ENCODE data around the gene RSAD2. TPM values are rescaled to one million over a fixed set of nuclear protein-coding genes. Genes with fewer than 3 reads are reported as not detected.
"Not testable (repeated sequence)": the region's sequence is repeated elsewhere in the genome, so short reads cannot be mapped to it uniquely, and the experiment has no call there.

The RSAD2 gene
- total and polyA plus RNA-seq, 12 donors = 1.6 to 16.1 (median 5.4) TPM

DNA sequence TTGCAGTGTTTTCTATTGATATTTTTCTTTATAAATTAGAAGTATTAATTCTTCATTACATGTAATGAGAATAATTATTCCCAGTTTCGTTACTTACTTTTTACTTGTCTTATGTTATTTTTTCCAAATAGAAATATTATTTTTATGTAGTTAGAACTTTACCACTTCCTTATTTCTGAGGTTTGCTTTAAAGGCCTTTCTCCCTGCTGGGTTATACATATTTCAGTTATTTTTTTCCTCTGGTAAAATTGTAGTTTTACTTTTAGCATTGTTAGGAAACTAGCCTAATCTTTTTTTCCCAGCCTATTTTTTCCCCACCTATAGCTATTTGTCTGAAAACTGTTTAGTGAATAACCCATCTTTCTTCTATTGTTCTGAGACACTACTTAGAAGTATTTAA, 56.8 kb downstream of the RSAD2 start:
- H3K4me1 ChIP-seq = peaks cover 0 to 48% (median 33%) of the 10 kb centered on the region in 9 donors
- no peak for DNase-seq
- H3K9me3 ChIP-seq = peaks cover 0 to 6% (median 0%) of the 10 kb centered on the region in 11 donors
- ATAC-seq = no peak
- no peaks in the 10 kb centered on the region for H3K36me3 ChIP-seq
- no peak overlapping the region for H3K27ac ChIP-seq
- H3K4me3 ChIP-seq = no peak overlapping the region
- TF ChIP-seq, protein P1, sequence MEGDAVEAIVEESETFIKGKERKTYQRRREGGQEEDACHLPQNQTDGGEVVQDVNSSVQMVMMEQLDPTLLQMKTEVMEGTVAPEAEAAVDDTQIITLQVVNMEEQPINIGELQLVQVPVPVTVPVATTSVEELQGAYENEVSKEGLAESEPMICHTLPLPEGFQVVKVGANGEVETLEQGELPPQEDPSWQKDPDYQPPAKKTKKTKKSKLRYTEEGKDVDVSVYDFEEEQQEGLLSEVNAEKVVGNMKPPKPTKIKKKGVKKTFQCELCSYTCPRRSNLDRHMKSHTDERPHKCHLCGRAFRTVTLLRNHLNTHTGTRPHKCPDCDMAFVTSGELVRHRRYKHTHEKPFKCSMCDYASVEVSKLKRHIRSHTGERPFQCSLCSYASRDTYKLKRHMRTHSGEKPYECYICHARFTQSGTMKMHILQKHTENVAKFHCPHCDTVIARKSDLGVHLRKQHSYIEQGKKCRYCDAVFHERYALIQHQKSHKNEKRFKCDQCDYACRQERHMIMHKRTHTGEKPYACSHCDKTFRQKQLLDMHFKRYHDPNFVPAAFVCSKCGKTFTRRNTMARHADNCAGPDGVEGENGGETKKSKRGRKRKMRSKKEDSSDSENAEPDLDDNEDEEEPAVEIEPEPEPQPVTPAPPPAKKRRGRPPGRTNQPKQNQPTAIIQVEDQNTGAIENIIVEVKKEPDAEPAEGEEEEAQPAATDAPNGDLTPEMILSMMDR (IDR thresholded peaks at IDR 0.05) = no peak
- intact Hi-C loops (cut with DNase I) = no loop called here
- WGBS, 2 donors = 87 to 94% methylated on average over 1 of the region's 1 CpG
- no peaks in the 10 kb centered on the region for H3K27me3 ChIP-seq

DNA sequence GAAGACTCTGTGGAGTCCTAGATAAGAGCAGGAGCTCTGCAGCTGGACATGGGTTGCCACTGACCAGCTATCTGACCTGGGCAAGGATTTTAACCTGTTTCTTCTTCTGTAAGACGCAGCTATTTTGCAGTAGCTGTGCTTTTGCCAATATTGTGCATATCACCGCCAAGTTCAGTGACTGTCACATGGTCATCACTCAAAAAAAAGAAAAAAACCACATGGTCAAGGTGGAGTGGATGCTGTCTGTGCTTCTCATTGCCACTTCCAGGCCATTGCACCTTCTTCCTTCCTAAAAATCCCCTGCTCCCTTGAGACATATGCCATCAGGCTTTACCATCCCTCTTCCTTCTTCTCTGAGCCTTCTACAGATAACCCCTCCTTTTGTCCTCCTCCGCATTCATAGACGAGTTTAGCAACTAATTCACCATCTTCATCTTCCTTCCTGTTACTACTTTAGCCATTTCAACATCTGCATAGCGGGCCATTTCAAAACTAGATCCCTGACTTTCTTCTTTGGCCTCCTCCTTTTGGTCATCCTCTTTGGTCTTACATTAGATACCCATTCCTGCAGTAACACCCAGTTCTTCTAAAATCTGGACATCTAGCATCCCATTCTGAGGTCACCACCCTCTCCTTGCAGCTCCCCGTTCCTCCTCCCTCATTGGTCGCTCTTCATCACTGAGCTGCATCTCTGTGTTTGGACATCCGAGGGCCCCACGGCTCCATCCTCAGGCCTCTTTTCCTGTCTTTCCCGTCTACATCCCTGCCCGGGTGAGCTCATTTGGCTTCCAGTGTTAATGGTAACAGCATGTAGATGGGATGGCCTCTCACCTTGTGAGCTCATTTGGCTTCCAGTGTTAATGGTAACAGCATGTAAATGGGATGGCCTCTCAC, 57.4 kb downstream of the RSAD2 start:
- intact Hi-C loops (cut with DNase I) = no loop called here
- Histone ChIP-seq H3K4me3 (no peak overlapping the region), H3K4me1 (peaks cover 0 to 42% (median 29%) of the 10 kb centered on the region in 9 donors), H3K27ac (no peak overlapping the region), H3K27me3 (no peaks in the 10 kb centered on the region), H3K9me3 (peaks cover 0 to 6% (median 0%) of the 10 kb centered on the region in 11 donors), H3K36me3 (no peaks in the 10 kb centered on the region)
- DNase-seq (no peak), ATAC-seq (no peak)
- WGBS, 2 donors = 78 to 83% methylated on average over 11 of the region's 11 CpGs
- TF ChIP-seq, protein P1 (IDR thresholded peaks at IDR 0.05) = no peak

DNA sequence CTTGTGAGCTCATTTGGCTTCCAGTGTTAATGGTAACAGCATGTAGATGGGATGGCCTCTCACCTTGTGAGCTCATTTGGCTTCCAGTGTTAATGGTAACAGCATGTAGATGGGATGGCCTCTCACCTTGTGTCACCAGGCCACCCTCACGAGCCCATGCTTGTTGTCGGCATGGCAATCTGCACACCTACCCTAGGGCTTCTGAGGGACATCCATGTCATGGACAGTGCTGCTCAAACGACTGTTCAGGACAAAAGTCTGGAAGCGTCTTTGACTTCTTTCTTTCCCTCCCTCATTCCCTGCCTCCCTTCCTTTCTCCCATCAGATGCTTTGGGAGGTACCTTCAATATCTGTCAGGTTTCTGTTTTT, 58.1 kb downstream of the RSAD2 start:
- intact Hi-C loops (cut with DNase I); H3K27ac ChIP-seq: not testable (repeated sequence)
- ATAC-seq = peak in 1 of 8 donors; percentile 34

DNA sequence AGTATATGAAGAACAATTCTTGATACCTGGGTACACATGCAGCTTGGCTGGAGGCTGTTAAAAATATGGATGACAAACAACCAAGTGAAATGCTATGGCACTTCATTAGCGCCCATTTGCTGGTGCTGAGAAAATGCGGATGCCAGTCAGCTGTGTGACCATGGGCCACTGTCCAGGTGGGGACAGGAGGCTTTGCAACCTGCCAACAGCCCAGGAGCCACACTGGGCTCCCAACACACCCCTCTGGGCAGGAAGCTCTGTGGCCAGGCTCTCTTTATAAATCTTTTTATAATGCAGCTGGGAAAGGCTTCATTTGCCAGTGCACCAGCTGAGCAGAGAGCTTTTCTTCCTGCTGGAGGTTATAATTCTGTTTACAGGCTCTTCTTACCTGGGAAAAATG, 59.6 kb downstream of the RSAD2 start:
- DNase-seq (no peak), ATAC-seq (no peak)
- Histone ChIP-seq H3K27ac (no peak overlapping the region), H3K27me3 (no peaks in the 10 kb centered on the region), H3K36me3 (peaks cover 0 to 17% (median 5%) of the 10 kb centered on the region in 9 donors), H3K9me3 (peaks cover 0 to 5% (median 0%) of the 10 kb centered on the region in 11 donors), H3K4me1 (peaks cover 0 to 31% (median 19%) of the 10 kb centered on the region in 9 donors), H3K4me3 (no peak overlapping the region)
- intact Hi-C loops (cut with DNase I) = no loop called here
- TF ChIP-seq, protein P1 (IDR thresholded peaks at IDR 0.05) = no peak
- 84 to 92% methylated on average over 2 of the region's 2 CpGs for WGBS, 2 donors

More for the DNA sequence above, 58.1 kb downstream of the RSAD2 start:
- not testable (repeated sequence) for H3K36me3 ChIP-seq, H3K9me3 ChIP-seq, H3K27me3 ChIP-seq, H3K4me3 ChIP-seq, DNase-seq
- 92 to 93% methylated on average over 4 of the region's 4 CpGs for WGBS, 2 donors
- H3K4me1 ChIP-seq = peaks cover 0 to 39% (median 24%) of the 10 kb centered on the region in 9 donors

DNA sequence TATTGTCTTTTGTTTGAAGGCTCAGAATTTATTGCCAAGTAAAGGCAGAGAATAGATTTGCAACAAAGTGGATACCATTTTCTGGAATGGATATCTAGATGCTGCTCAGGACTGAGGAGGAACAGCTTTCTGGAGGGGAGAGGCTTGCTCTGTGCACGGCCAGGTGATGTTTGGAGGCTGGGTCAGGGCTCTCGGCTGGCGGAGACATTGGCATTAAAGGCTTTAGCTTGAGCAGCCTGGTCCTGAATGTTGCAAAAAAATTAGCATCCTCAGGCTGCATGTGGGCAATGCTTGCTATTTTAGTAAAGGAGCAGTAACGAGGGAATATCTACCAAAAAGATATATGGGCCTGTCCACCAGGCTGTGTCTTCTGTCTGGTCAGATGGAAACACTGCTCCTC, 60.0 kb downstream of the RSAD2 start:
- TF ChIP-seq, protein P1 (IDR thresholded peaks at IDR 0.05) = no peak
- no peak for DNase-seq
- intact Hi-C loops (cut with DNase I) = no loop called here

More for the DNA sequence above, 60.0 kb downstream of the RSAD2 start:
- Histone ChIP-seq H3K4me1 (peaks cover 0 to 26% (median 17%) of the 10 kb centered on the region in 9 donors), H3K36me3 (peaks cover 0 to 21% (median 5%) of the 10 kb centered on the region in 9 donors), H3K9me3 (peaks cover 0 to 5% (median 0%) of the 10 kb centered on the region in 11 donors), H3K27ac (no peak overlapping the region), H3K4me3 (no peak overlapping the region), H3K27me3 (no peaks in the 10 kb centered on the region)
- no peak for ATAC-seq
- 79 to 81% methylated on average over 4 of the region's 4 CpGs for WGBS, 2 donors
